ENCODE results near the gene FARS2. TPM values are rescaled to one million over a fixed set of nuclear protein-coding genes. Genes with fewer than 3 reads are reported as not detected.

The FARS2 gene
- total RNA-seq, 1 experiment from 2014 or later, result 17.8 TPM

DNA sequence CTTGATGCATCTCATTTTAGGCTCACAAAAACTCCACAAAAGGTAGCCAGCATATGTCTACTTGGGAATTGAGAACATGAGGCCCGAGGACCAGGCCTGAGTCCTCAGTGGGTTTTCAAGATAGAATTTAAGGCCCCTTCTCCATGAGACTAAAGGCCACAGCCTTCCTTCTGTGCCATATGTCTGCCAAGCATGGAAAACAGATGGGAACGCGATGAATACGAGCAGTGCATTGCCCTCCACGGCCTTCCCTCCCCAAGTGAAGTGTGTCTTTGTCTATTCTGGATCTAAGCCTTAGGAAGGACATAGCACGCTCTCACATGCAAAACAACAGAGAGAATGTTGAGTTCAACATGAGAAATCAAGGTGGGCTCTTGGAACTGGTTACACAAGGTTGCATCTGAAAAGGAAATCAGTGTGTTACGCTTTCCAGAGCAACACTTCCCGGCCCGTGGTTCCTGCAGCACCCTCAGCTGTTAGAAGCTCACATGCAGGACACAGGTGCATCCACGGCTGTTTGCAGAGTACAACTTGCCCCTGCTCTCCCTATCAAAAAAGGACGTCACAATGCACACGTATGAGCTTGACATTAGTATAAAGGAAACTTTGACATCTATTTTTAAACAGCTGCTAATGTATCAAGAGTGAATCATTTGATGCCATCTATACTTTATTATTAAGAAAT is 515.5 kb downstream of the FARS2 start:
- DNase-seq (ENCODE audit: low spot score), result no peak
- POLR2A ChIA-PET (ENCODE audit: low non-redundant PET), result interaction anchor here (0.6 kb wide), 1 partner anchor 1497 kb away, joined by 7 read pairs; no protein-coding TSS in a partner anchor
- intact Hi-C loops (cut with micrococcal nuclease; ENCODE audit: unreplicated experiment), result no loop called here
- Histone ChIP-seq H3K9me3 (ENCODE audit: low read depth, low read length, poor library complexity, severe bottlenecking) (no peaks in the 10 kb centered on the region), H3K27me3 (replicated peaks; ENCODE audit: insufficient read depth, low read depth, low read length, poor library complexity) (no peaks in the 10 kb centered on the region), H3K4me1 (ENCODE audit: insufficient read depth, low read length, poor library complexity, severe bottlenecking) (no peaks in the 10 kb centered on the region), H3K4me3 (ENCODE audit: low read depth, low read length, poor library complexity, severe bottlenecking) (no peak overlapping the region), H3K36me3 (ENCODE audit: insufficient read depth, low read length, poor library complexity, severe bottlenecking) (no peaks in the 10 kb centered on the region), H3K27ac (ENCODE audit: low read depth, low read length, poor library complexity, severe bottlenecking) (no peak overlapping the region)
- CTCF ChIA-PET, result interaction anchor here (0.6 kb wide), 1 partner anchor 306 kb away, joined by 3 read pairs; no protein-coding TSS in a partner anchor
- TF ChIP-seq EZH2 (IDR thresholded peaks at IDR 0.05; ENCODE audit: borderline replicate concordance, low read depth, low read length, poor library complexity, severe bottlenecking), result no peak
- TF ChIP-seq, protein P1, sequence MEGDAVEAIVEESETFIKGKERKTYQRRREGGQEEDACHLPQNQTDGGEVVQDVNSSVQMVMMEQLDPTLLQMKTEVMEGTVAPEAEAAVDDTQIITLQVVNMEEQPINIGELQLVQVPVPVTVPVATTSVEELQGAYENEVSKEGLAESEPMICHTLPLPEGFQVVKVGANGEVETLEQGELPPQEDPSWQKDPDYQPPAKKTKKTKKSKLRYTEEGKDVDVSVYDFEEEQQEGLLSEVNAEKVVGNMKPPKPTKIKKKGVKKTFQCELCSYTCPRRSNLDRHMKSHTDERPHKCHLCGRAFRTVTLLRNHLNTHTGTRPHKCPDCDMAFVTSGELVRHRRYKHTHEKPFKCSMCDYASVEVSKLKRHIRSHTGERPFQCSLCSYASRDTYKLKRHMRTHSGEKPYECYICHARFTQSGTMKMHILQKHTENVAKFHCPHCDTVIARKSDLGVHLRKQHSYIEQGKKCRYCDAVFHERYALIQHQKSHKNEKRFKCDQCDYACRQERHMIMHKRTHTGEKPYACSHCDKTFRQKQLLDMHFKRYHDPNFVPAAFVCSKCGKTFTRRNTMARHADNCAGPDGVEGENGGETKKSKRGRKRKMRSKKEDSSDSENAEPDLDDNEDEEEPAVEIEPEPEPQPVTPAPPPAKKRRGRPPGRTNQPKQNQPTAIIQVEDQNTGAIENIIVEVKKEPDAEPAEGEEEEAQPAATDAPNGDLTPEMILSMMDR (conservative IDR thresholded peaks at IDR 0.05; ENCODE audit: low read depth, low read length), result no peak
- no TSS peak for BruUV-seq (replicated peaks)

DNA sequence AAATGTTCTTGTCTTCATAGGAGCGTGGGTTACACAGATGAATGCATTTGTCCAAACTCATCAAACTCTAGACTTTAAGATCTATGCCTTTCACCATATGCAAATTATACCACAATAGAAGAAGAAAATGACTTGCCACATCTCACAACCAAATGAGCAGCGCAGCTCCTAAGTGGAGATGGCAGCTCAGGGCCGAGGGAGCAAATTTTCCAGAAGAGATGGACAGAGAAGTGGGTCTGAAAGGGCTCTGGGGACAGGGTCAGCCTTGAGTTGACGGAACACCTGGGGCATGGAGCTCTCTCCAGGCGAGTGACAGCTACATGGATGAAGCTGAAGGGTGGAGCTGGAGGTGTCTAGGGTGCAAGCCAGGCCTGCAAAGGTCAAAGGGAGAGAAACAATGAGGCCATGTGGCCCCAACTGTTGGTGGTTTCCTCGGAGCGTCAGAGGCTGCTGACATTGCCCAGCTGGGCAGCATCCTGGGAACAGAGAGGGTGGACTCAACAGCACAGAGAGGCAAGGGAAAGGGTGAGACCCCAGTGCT is 517.1 kb downstream of the FARS2 start:
- H3K4me3 ChIP-seq (ENCODE audit: low read depth, low read length, poor library complexity, severe bottlenecking), result no peak overlapping the region
- intact Hi-C loops (cut with micrococcal nuclease; ENCODE audit: unreplicated experiment), result no loop called here
- no peaks in the 10 kb centered on the region for H3K36me3 ChIP-seq (ENCODE audit: insufficient read depth, low read length, poor library complexity, severe bottlenecking)
- no peak for TF ChIP-seq EZH2 (IDR thresholded peaks at IDR 0.05; ENCODE audit: borderline replicate concordance, low read depth, low read length, poor library complexity, severe bottlenecking)
- TF ChIP-seq, protein P1 (conservative IDR thresholded peaks at IDR 0.05; ENCODE audit: low read depth, low read length), result no peak
- no peaks in the 10 kb centered on the region for H3K4me1 ChIP-seq (ENCODE audit: insufficient read depth, low read length, poor library complexity, severe bottlenecking)
- ChIA-PET CTCF (no interaction called here), POLR2A (ENCODE audit: low non-redundant PET) (no interaction called here)
- BruUV-seq (replicated peaks), result no TSS peak
- no peaks in the 10 kb centered on the region for H3K9me3 ChIP-seq (ENCODE audit: low read depth, low read length, poor library complexity, severe bottlenecking)
- no peak for DNase-seq (ENCODE audit: low spot score)
- no peak overlapping the region for H3K27ac ChIP-seq (ENCODE audit: low read depth, low read length, poor library complexity, severe bottlenecking)
- no peaks in the 10 kb centered on the region for H3K27me3 ChIP-seq (replicated peaks; ENCODE audit: insufficient read depth, low read depth, low read length, poor library complexity)

DNA sequence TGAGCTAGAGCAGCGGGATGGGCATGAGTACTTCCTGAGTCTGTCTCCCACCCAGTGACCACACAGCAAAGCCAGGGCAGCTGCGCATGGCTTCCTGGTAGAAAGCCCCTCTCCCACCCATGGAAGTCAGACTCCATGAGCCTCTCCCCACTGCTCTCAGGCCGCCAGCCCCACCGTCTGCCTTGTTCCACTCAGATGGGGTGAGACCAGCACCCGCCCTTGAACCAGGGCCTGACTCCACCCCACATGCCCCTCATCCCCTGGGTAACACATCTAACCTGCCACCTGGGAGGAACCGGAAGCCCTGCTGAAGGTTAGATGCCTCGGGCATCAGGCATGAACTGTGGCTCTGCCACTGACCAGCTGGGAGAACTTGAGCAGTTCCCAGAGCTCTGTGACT is 517.6 kb downstream of the FARS2 start:
- BruUV-seq (replicated peaks), result no TSS peak
- H3K27me3 ChIP-seq (replicated peaks; ENCODE audit: insufficient read depth, low read depth, low read length, poor library complexity), result no peaks in the 10 kb centered on the region
- no peak for DNase-seq (ENCODE audit: low spot score)
- intact Hi-C loops (cut with micrococcal nuclease; ENCODE audit: unreplicated experiment), result no loop called here
- ChIA-PET POLR2A (ENCODE audit: low non-redundant PET) (no interaction called here), CTCF (no interaction called here)
- H3K36me3 ChIP-seq (ENCODE audit: insufficient read depth, low read length, poor library complexity, severe bottlenecking), result no peaks in the 10 kb centered on the region
- H3K9me3 ChIP-seq (ENCODE audit: low read depth, low read length, poor library complexity, severe bottlenecking), result no peaks in the 10 kb centered on the region
- no peaks in the 10 kb centered on the region for H3K4me1 ChIP-seq (ENCODE audit: insufficient read depth, low read length, poor library complexity, severe bottlenecking)
- no peak overlapping the region for H3K27ac ChIP-seq (ENCODE audit: low read depth, low read length, poor library complexity, severe bottlenecking)
- H3K4me3 ChIP-seq (ENCODE audit: low read depth, low read length, poor library complexity, severe bottlenecking), result no peak overlapping the region
- TF ChIP-seq, protein P1 (conservative IDR thresholded peaks at IDR 0.05; ENCODE audit: low read depth, low read length), result no peak
- no peak for TF ChIP-seq EZH2 (IDR thresholded peaks at IDR 0.05; ENCODE audit: borderline replicate concordance, low read depth, low read length, poor library complexity, severe bottlenecking)

All from A673 (cell line).